GM12801 (cell line): ENCODE results near the gene KRT33A.

Experiments used
- CTCF ChIP-seq: IDR thresholded peaks from one replicate; pipeline ENCODE4 v1.5.1; 2011; ENCODE audit warnings: control low read depth; ENCODE audit not compliant: insufficient read length; ENCODE audit errors: extremely low read depth

KRT33A gene

GRCh38 chr17:41325611-41326010 is 25.0 kb downstream of the KRT33A start:
- no peak for TF ChIP-seq CTCF

GRCh38 chr17:41325126-41325525 is 25.5 kb downstream of the KRT33A start:
- no peak for TF ChIP-seq CTCF

GRCh38 chr17:41324180-41325075 is 26.2 kb downstream of the KRT33A start:
- no peak for TF ChIP-seq CTCF

GRCh38 chr17:41322903-41323895 is 27.4 kb downstream of the KRT33A start:
- no peak for TF ChIP-seq CTCF

GRCh38 chr17:41322094-41322902 is 28.3 kb downstream of the KRT33A start:
- TF ChIP-seq CTCF = no peak

- no peak for TF ChIP-seq CTCF
Measured at GRCh38 chr17:41318231-41318630, 32.4 kb downstream of the KRT33A start.
